GM21423 (cell line): ENCODE data around the gene S1PR3.

Source experiments
- ATAC-seq: cut with Tn5 transposase; IDR thresholded peaks from one replicate; pipeline ENCODE4 v1.9.1; 2021; ENCODE audit warnings: mild to moderate bottlenecking, moderate library complexity; ENCODE audit not compliant: unreplicated experiment

The S1PR3 gene

GRCh38 chr9:89006996-89007967 is 16.0 kb downstream of the S1PR3 start:
- no peak for ATAC-seq

- no peak for ATAC-seq
Observed at GRCh38 chr9:89008055-89008743, 16.9 kb downstream of the S1PR3 start.

GRCh38 chr9:89008744-89009545 is 17.7 kb downstream of the S1PR3 start:
- no peak for ATAC-seq

GRCh38 chr9:89009546-89009840 is 18.2 kb downstream of the S1PR3 start:
- no peak for ATAC-seq

GRCh38 chr9:89010056-89010455 is 18.8 kb downstream of the S1PR3 start:
- ATAC-seq, result no peak

GRCh38 chr9:89010526-89011111 is 19.4 kb downstream of the S1PR3 start:
- no peak for ATAC-seq

- ATAC-seq, result no peak
Observed at GRCh38 chr9:89011683-89012082, 20.4 kb downstream of the S1PR3 start.

GRCh38 chr9:89012294-89013042 is 21.2 kb downstream of the S1PR3 start:
- no peak for ATAC-seq

- ATAC-seq, result no peak
Observed at GRCh38 chr9:89013660-89014059, 22.4 kb downstream of the S1PR3 start.

GRCh38 chr9:89014153-89014552 is 22.9 kb downstream of the S1PR3 start:
- ATAC-seq, result no peak

GRCh38 chr9:89015336-89015735 is 24.1 kb downstream of the S1PR3 start:
- ATAC-seq, result no peak

GRCh38 chr9:89020754-89021153 is 29.5 kb downstream of the S1PR3 start:
- no peak for ATAC-seq

GRCh38 chr9:89021154-89021803 is 30.0 kb downstream of the S1PR3 start:
- ATAC-seq, result no peak

- ATAC-seq, result no peak
Observed at GRCh38 chr9:89022001-89022759, 30.9 kb downstream of the S1PR3 start.

- ATAC-seq, result no peak
Observed at GRCh38 chr9:89022902-89023301, 31.6 kb downstream of the S1PR3 start.

GRCh38 chr9:89023740-89024139 is 32.5 kb downstream of the S1PR3 start:
- no peak for ATAC-seq

GRCh38 chr9:89024727-89025126 is 33.5 kb downstream of the S1PR3 start:
- no peak for ATAC-seq

- no peak for ATAC-seq
Observed at GRCh38 chr9:89025553-89025952, 34.3 kb downstream of the S1PR3 start.

- no peak for ATAC-seq
Observed at GRCh38 chr9:89026876-89027275, 35.6 kb downstream of the S1PR3 start.
